Measurements from ENCODE around the gene FAM78B. TPM values are rescaled to one million over a fixed set of nuclear protein-coding genes. Genes with fewer than 3 reads are reported as not detected.

FAM78B gene, protein sequence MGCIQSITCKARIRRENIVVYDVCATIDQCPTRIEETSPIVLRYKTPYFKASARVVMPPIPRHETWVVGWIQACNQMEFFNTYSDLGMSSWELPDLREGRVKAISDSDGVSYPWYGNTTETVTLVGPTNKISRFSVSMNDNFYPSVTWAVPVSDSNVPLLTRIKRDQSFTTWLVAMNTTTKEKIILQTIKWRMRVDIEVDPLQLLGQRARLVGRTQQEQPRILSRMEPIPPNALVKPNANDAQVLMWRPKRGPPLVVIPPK
- total RNA-seq (2021; fragmentation: NEBNext Ultra II Directional; extraction: Animal tissue kit (Norgen Biotek cat#: 25700)) (3.6 and 4.0 TPM in 2 replicates), polyA plus RNA-seq (2011; rRNA removed) (2.3 and 3.0 TPM in 2 replicates), polyA minus RNA-seq (2011; rRNA and poly(A)+ RNA removed) (2.9 and 3.7 TPM in 2 replicates)
- polyA plus RNA-seq (2011; cell fraction: cytosol; rRNA removed): 3.4 TPM
- polyA plus RNA-seq (2011; cell fraction: nucleus; rRNA removed): 4.2 TPM
- 2.6 to 3.5 TPM (median 3.0 TPM) in 4 replicates for polyA plus RNA-seq (2012, experiment 1 of 2)
- polyA plus RNA-seq (2012, experiment 2 of 2): 1.8 TPM
- 1.9 TPM for polyA plus RNA-seq (2013, experiment 1 of 2)
- 1.7 TPM for polyA plus RNA-seq (2013, experiment 2 of 2)
- polyA minus RNA-seq (2011; cell fraction: cytosol; rRNA and poly(A)+ RNA removed): 1.5 TPM
- polyA minus RNA-seq (2011; cell fraction: nucleus; rRNA and poly(A)+ RNA removed): 7.5 TPM
- long read RNA-seq, experiment 1, partial matches to known transcripts: 0 of 4 reads
- long read RNA-seq, experiment 1, other reads (novel, unspliced or antisense): 0 of 4 reads
- long read RNA-seq, experiment 2: 0 reads

DNA sequence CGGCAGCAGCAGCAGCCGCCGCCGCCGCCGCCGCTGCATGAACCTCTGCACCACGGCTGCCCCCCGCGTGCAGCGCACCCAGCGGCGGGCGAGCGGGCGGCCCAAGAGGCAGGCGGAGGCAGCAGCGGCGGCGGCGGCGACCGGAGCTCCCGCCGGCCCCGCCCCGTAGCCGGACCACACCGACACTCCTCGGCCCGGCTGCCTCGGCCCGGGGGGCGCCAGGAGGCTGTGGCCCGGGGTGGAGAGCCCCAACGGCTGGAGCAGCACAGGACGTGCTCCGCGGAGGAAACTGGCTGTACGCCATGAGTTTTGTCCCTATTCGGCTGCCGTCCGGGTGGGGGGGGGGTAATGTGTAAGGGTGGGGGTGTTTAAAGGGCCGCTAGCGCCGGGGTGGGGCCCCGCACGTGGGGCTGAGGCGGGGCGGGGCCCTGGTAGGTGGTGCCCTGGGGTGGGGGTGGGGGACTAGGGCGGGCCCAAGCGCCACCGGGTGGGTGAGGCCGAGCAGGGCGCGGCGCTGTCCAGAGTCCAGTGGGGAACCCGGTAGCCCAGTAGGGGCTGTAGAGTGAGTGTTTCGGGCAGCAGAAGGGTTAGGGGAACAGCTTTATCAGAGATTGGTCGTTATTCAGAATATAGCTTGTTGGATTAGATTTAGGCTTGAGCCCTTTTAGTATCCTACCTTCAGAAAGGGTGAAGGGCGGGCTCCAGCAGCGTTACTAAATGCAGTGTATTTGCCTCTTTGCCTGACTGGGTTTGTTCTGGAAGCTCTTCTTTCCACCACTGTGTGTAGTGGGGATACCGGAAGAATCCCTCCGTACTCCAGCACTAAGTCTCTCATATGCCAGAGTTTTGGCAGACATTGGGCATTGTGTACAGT is at the start of gene FAM78B:
TSS of gene FAM78B (minus strand) at position 304 of the 874 bp plus-strand sequence. CDS start 753 bp downstream, outside the sequence.
- FAIRE-seq (no peak), DNase-seq (ENCODE audit: low read depth in 1 of 2, low spot score in 2 of 2) (peak in 1 of 2 experiments; percentile 77)
- H3K4me2 ChIP-seq (ENCODE audit: insufficient read depth in 1 of 2, low read depth in 2 of 2, low read length in 2 of 2): peak within 1 kb of the TSS; percentile 91 to 100
- H3K4me1 ChIP-seq (replicated peaks in 1 of 4; ENCODE audit: control insufficient read depth in 3 of 4, insufficient read depth in 4 of 4, low read length in 3 of 4): peaks cover 5 to 15% (median 9%) of the 10 kb centered on the region in 4 experiments
- H2BK12ac ChIP-seq (ENCODE audit: low read depth, low read length): peak within 1 kb of the TSS; percentile 31; the same call in 1 of the 2 replicates
- H2BK15ac ChIP-seq (ENCODE audit: low read length): peak within 1 kb of the TSS; percentile 67; the same call in 1 of the 2 replicates
- H3K4ac ChIP-seq (replicated peaks; ENCODE audit: insufficient read length, low read depth, low read length): no peak within 1 kb of the TSS
- peak within 1 kb of the TSS; percentile 87 for H2AFZ ChIP-seq (ENCODE audit: low read length)
- peak within 1 kb of the TSS; percentile 39 for H4K91ac ChIP-seq (replicated peaks; ENCODE audit: insufficient read length, low read length)
- H2AK5ac ChIP-seq (ENCODE audit: low read depth, low read length): no peak within 1 kb of the TSS
- no peaks in the 10 kb centered on the region for H3K79me2 ChIP-seq (ENCODE audit: control insufficient read depth in 1 of 2, insufficient read depth in 2 of 2, low read length in 2 of 2)
- H3K27me3 ChIP-seq (replicated peaks in 1 of 4; ENCODE audit: control insufficient read depth in 3 of 4, extremely low read depth in 1 of 4, insufficient read depth in 3 of 4, low read length in 3 of 4): peaks cover 7 to 28% (median 21%) of the 10 kb centered on the region in 4 experiments
- peak within 1 kb of the TSS in 2 of 4 experiments; percentile 21 to 49; a peak in 2 of 7 replicates for H3K9ac ChIP-seq (replicated peaks in 1 of 4; ENCODE audit: extremely low read depth in 1 of 4, low read depth in 3 of 4, low read length in 3 of 4)
- peak within 1 kb of the TSS; percentile 83; the same call in 1 of the 2 replicates for H4K8ac ChIP-seq (ENCODE audit: extremely low read depth, insufficient read depth, low read length)
- no peak within 1 kb of the TSS for H3K56ac ChIP-seq (replicated peaks; ENCODE audit: insufficient read length, low read depth, low read length)
- POLR2A ChIA-PET (ENCODE audit: partially characterized antibody): no interaction called here
- H2BK5ac ChIP-seq (ENCODE audit: low read depth, low read length): no peak within 1 kb of the TSS
- peaks cover 0 to 7% of the 10 kb centered on the region in 2 experiments for H4K20me1 ChIP-seq (replicated peaks in 1 of 2; ENCODE audit: control insufficient read depth in 1 of 2, insufficient read depth in 2 of 2, low read length in 2 of 2)
- no peaks in the 10 kb centered on the region; a peak in 1 of 4 replicates for H3K9me3 ChIP-seq (ENCODE audit: insufficient read depth in 2 of 2, low read depth in 1 of 2, low read length in 1 of 2)
- H3K36me3 ChIP-seq (ENCODE audit: control insufficient read depth in 2 of 4, insufficient read depth in 4 of 4, low read length in 3 of 4): no peaks in the 10 kb centered on the region
- no peak within 1 kb of the TSS for H2BK20ac ChIP-seq (ENCODE audit: low read length)
- peaks cover 22% of the 10 kb centered on the region; the same call in 1 of the 2 replicates for H3K23me2 ChIP-seq (ENCODE audit: low read depth, low read length)
- H2BK120ac ChIP-seq (replicated peaks; ENCODE audit: low read depth, low read length): no peak within 1 kb of the TSS
- H3K4me3 ChIP-seq (ENCODE audit: extremely low read depth in 1 of 4, insufficient read depth in 2 of 4, low read depth in 3 of 4, low read length in 4 of 4): peak within 1 kb of the TSS; percentile 55 to 76 (median 68)
- H3K79me1 ChIP-seq (ENCODE audit: low read depth, low read length): no peaks in the 10 kb centered on the region
- H3K23ac ChIP-seq (ENCODE audit: insufficient read length): no peak within 1 kb of the TSS
- CTCF ChIA-PET (ENCODE audit: partially characterized antibody): interaction anchor here (0.7 to 1.7 kb wide), 13 partner anchors 9 to 282 kb away, joined by 3 to 8 read pairs (median 3); no protein-coding TSS in a partner anchor
- no peak within 1 kb of the TSS for H3K14ac ChIP-seq (ENCODE audit: insufficient read length)
- WGBS, 2 experiments (ENCODE audit: extremely low coverage in 1 of 2, insufficient coverage in 1 of 2, insufficient read length in 1 of 2, insufficient replicate concordance in 2 of 2, low coverage in 1 of 2, low lambda C conversion rate in 2 of 2, missing lambda C conversion rate in 1 of 2): 6% methylated on average over 30 of the region's 64 CpGs; no CpG with 5 or more reads in 1 of the 2 experiments
- no peak within 1 kb of the TSS for H4K5ac ChIP-seq (ENCODE audit: insufficient read length, low read depth, low read length)
- H3K18ac ChIP-seq (ENCODE audit: extremely low read depth, low read length): peak within 1 kb of the TSS; percentile 66; the same call in 1 of the 2 replicates
- no peak within 1 kb of the TSS for H3K27ac ChIP-seq (ENCODE audit: low read depth, low read length)
- TF ChIP-seq SIRT6 (IDR thresholded peaks at IDR 0.05; ENCODE audit: low read length) (no peak), HDAC2 (IDR thresholded peaks at IDR 0.05; ENCODE audit: borderline replicate concordance in 1 of 2, low read depth in 2 of 2, low read length in 2 of 2) (0 out of 4 replicates have a peak, but pooled peaks of 1 of the 2 experiments have one; percentile 27), POLR2A (IDR thresholded peaks at IDR 0.05; ENCODE audit: control extremely low read depth in 1 of 2, low read depth in 2 of 2, low read length in 2 of 2) (no peak), PHF8 (conservative IDR thresholded peaks at IDR 0.05; ENCODE audit: low read depth, low read length) (0 out of 2 replicates have a peak, but pooled peaks have one; percentile 29), POU5F1 (IDR thresholded peaks at IDR 0.05; ENCODE audit: low read depth, low read length) (no peak), ATF3 (IDR thresholded peaks at IDR 0.05; ENCODE audit: insufficient read depth, low read depth, low read length) (no peak)
